Measurements from ENCODE around the gene ZNF133.

GRCh38 chr20:18254615-18255014, 33.7 kb upstream of the ZNF133 start:
- TF ChIP-seq CTCF (conservative IDR thresholded peaks at IDR 0.05; ENCODE audit: low read depth, low read length): no peak
- TF ChIP-seq EZH2phosphoT487 (IDR thresholded peaks at IDR 0.05; ENCODE audit: borderline replicate concordance, low read length): no peak
